WTC11 (cell line): ENCODE measurements around the gene C16orf74.

Experiments
- ATF3 ChIP-seq: sonication (generic); formaldehyde crosslinking; conservative IDR thresholded peaks from 2 replicates; pipeline ENCODE4 v1.8.1; 2022; ENCODE audit warnings: mild to moderate bottlenecking, missing genetic modification reagents
- CREM ChIP-seq: sonication (generic); formaldehyde crosslinking; IDR thresholded peaks from 2 replicates; pipeline ENCODE4 v1.8.1; 2022; ENCODE audit warnings: mild to moderate bottlenecking, missing genetic modification reagents, moderate library complexity
- CTCF ChIP-seq: fragments of 200-600 bp; IDR thresholded peaks from 2 replicates; pipeline ENCODE4 v1.8.0; 2022; ENCODE audit warnings: antibody characterized with exemption
- ELF4 ChIP-seq: sonication (generic); formaldehyde crosslinking; IDR thresholded peaks from 2 replicates; pipeline ENCODE4 v1.8.1; 2022; ENCODE audit warnings: low read depth, mild to moderate bottlenecking, moderate library complexity, missing genetic modification reagents
- HMGA2 ChIP-seq: fragments of 250-450 bp; sonication (Bioruptor Pico); IDR thresholded peaks from 2 replicates; pipeline ENCODE4 v1.4.0; 2021; ENCODE audit warnings: mild to moderate bottlenecking, moderate library complexity
- IRF2 ChIP-seq: sonication (generic); formaldehyde crosslinking; IDR thresholded peaks from 2 replicates; pipeline ENCODE4 v1.8.0; 2022; ENCODE audit warnings: low read depth, missing genetic modification reagents, borderline replicate concordance
- MAX ChIP-seq: sonication (generic); formaldehyde crosslinking; IDR thresholded peaks from 2 replicates; pipeline ENCODE4 v1.8.0; 2022; ENCODE audit warnings: mild to moderate bottlenecking, missing genetic modification reagents
- NFYB ChIP-seq: sonication (generic); formaldehyde crosslinking; conservative IDR thresholded peaks from 2 replicates; pipeline ENCODE4 v1.8.0; 2022; ENCODE audit warnings: low read depth, missing genetic modification reagents
- RORB ChIP-seq: fragments of 250-450 bp; sonication (Bioruptor Pico); IDR thresholded peaks from 2 replicates; pipeline ENCODE4 v1.9.0; 2021; ENCODE audit warnings: mild to moderate bottlenecking
- SOX15 ChIP-seq: fragments of 250-450 bp; sonication (Bioruptor Pico); IDR thresholded peaks from 2 replicates; pipeline ENCODE4 v1.9.0; 2021; ENCODE audit warnings: mild to moderate bottlenecking
- TEAD4 ChIP-seq: sonication (generic); formaldehyde crosslinking; IDR thresholded peaks from 2 replicates; pipeline ENCODE4 v1.8.0; 2022; ENCODE audit warnings: mild to moderate bottlenecking, missing genetic modification reagents
- USF2 ChIP-seq: sonication (generic); formaldehyde crosslinking; IDR thresholded peaks from 2 replicates; pipeline ENCODE4 v1.8.1; 2023; ENCODE audit warnings: mild to moderate bottlenecking, missing genetic modification reagents, moderate library complexity
- ZBTB21 ChIP-seq: sonication (generic); formaldehyde crosslinking; IDR thresholded peaks from 2 replicates; pipeline ENCODE4 v1.8.1; 2023; ENCODE audit warnings: mild to moderate bottlenecking, missing genetic modification reagents, borderline replicate concordance
- ZNF671 ChIP-seq: fragments of 250-450 bp; sonication (Bioruptor Pico); IDR thresholded peaks from 2 replicates; pipeline ENCODE4 v1.8.0; 2021; ENCODE audit warnings: mild to moderate bottlenecking

- TF ChIP-seq HMGA2 (CRISPR knock-in tag) (no peak), CREM (CRISPR knock-in tag) (no peak), CTCF (no peak), ZBTB21 (CRISPR knock-in tag) (no peak), SOX15 (CRISPR knock-in tag) (no peak), MAX (CRISPR knock-in tag) (no peak), ZNF671 (CRISPR knock-in tag) (no peak), ATF3 (CRISPR knock-in tag) (no peak), NFYB (no peak), USF2 (CRISPR knock-in tag) (no peak), TEAD4 (CRISPR knock-in tag) (no peak), RORB (CRISPR knock-in tag) (no peak), ELF4 (CRISPR knock-in tag) (no peak), IRF2 (CRISPR knock-in tag) (no peak)
These were observed 51.8 kb downstream of the C16orf74 start for GRCh38 chr16:85698935-85699558.
